SHP77 treated with DMSO at 0.1 percent for 48 hours (cell line): ENCODE data around the gene SRSF12.
"Not testable (repeated sequence)": the region's sequence is repeated elsewhere in the genome, so short reads cannot be mapped to it uniquely, and the experiment has no call there.

Experiments used
- DNase-seq: peaks from one replicate; lab custom pipeline; 2025; lab: John Stamatoyannopoulos, UW

The SRSF12 gene

DNA sequence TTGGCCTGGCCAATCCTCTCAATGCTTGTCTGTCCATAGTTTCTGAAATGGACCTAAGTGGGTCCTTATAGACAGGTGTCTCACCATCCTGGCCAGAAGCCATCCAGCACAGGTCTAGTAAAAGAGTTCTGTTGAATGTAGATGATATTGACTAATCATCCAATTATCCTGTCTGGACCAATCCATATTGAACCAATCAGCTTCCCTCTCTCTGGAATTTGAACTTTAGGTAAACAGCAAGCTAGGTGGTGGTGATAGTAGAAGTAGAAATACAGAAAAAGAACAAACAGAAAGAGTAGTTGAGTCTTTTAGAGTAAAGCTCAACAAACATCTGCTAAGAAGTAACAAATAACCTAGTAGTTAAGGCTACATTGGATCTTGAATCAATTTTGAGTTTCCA, 46.8 kb downstream of the SRSF12 start:
- no peak for DNase-seq

GRCh38 chr6:89069536-89070163, 48.2 kb downstream of the SRSF12 start:
- no peak for DNase-seq

GRCh38 chr6:89068695-89069094, 49.2 kb downstream of the SRSF12 start:
- no peak for DNase-seq

DNA sequence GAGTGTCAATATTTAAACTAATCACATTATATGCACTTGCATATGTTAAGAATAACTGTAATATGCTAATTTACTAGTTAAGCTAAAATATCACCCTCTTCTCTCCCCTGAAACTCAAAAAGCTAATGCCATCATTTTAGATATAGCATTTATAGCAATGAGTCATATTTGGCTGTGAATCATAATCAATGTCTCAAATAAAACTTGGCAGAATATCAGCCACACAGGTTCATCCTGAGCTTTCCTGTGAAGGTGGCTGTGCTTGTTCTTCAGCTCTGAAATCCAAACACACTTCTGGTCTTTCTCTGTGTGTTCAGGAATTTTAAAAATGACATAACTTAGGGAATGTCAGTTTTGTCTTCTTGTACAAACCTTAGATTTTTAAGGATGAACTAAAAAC, 50.1 kb downstream of the SRSF12 start:
- no peak for DNase-seq

DNA sequence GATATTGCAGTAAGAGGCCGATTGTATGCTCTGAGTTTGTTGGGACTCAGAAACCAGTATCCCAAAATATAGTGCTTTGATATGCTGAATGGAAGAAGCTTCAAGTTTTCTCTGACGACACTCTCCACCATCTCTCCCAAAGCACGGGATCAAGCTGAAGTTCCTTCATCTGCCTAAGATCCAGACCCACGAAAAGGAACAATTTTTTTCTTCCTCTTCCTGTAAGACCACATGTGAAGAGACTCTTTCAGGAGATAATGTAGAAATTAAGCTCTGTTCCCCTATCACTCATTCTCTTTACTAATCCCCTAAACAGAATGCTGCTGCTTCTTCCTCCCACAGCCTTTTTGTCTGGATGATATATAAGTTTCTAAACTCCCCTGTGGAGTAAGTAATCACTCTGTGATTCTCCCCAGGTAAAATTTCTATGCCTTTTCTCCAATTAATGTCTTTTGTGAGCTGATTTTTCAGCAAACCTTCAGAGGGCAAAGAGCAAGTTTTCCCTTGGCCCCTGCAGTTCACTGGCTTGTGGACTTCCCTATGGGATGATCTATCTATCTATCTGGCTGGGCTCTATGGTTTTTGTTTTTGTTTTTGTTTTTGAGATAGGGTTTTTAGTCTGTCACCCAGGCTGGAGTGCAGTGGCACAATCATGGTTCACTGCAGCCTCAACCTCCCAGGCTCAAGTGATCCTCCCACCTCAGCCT, 50.8 kb downstream of the SRSF12 start:
- DNase-seq, result no peak

DNA sequence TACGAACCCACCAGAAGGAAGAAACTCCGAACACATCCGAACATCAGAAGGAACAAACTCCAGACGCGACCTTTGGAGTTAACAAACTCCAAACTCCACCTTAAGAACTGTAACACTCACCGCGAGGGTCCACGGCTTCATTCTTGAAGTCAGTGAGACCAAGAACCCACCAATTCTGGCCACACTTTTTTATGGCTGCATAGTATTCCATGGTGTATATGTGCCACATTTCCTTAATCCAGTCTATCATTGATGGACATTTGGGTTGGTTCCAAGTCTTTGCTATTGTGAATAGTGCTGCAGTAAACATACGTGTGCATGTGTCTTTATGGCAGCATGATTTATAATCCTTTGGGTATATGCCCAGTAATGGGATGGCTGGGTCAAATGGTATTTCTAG, 51.8 kb downstream of the SRSF12 start:
- not testable (repeated sequence) for DNase-seq

DNA sequence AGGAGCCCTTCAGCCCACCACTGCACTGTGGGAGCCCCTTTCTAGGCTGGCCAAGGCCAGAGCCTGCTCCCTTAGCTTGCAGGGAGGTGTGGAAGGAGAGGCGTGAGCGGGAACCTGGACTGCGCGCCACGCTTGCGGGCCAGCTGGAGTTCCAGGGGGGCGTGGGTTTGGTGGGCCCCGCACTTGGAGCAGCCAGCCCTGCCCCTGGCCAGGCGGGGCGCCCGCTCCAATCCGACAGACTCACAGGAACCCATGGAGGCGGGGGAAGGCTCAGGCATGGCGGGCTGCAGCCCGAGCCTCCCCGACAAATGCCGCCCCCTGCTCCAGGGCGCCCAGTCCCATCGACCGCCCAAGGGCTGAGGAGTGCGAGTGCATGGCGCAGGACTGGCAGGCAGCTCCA, 52.9 kb downstream of the SRSF12 start:
- not testable (repeated sequence) for DNase-seq

DNA sequence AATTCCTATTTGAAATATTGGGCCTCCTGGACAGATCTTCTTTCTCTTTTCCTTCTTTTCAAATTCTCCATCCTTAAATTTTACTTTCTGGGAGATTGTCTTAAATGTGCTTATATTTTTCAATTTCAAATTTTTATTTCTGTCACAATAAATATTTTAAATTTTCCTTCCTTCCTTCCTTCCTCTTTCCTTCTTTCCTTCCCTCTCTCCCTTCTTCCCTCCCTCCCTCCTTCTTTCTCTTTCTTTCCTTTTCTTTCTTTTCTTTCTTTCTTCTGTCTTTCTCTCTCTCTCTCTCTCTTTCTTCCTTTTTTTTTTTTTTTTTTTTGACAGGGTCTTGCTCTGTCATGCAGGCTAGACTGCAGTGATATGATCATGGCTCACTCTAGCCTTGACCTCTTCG, 54.0 kb downstream of the SRSF12 start:
- no peak for DNase-seq

DNA sequence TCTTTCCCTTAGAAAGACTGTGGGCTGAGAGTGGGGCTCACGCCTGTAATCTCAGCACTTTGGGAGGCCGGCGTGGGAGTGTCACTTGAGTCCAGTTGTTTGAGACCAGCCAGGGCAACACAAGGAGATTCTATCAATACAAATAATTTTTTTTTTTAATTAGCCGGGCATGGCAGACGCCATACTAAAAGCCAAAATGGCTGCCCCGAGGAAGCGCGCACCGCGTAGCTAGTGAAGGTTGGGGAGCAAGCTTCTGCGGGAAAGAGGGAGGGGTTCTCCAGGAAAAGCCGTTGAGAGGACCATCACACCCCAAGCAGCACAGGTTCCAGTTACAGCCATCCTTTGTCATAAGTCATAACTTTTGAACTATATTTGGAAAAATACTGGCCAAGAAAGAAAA, 58.6 kb downstream of the SRSF12 start:
- DNase-seq, result no peak

DNA sequence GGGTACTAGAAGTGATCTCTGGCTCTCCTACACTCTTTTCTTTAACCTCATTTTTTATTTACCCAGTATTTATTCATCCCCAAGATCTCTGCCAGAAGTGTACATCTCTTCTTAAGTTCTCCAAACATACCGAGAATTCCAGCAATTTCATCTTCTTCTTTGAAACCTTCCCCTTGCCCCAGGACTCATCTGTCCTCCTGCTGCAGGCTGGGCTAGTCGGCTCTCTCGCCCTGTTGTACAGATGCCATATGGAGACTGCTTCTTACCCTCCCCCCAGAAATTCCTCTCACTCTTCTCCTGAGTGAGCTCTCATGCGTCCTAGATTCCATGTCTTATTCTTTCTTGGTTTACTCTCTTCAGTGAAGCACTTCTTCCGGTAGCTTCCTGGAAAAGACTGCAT, 59.2 kb downstream of the SRSF12 start:
- DNase-seq, result no peak

- DNase-seq, result no peak
Measured at GRCh38 chr6:89057759-89058158, 60.1 kb downstream of the SRSF12 start.

DNA sequence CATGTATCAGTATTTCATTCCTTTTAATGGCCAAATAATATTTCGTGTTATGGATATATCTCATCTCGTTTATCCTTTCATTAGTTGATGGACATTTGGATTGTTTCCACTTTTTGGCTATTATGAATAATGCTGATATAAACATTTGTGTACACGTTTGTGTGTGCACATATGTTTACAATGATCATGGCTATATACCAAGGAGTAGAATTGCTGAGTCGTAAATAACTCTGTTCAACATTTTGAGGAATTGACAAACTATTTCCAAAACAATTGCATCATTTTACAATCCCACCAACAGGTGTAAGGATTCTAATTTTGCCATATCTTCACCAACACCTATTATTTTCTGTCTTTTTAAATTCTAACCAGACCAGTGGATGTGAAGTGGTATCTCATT, 63.7 kb downstream of the SRSF12 start:
- DNase-seq, result no peak

DNA sequence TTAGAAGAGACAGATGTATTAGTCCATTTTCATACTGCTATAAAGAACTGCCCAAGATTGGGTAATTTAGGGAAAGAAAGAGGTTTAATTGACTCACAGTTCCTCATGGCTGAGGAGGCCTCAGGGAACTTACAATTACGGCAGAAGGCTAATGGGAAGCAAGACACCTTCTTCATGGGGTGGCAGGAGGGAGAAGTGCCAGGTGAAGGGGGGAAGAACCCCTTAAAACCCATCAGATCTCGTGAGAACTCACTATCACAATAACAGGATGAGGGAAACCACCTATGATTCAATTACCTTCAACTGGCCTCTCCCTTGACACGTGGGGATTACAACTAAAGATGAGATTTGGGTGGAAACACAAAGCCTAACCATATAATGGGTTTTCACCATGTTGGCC, 66.2 kb downstream of the SRSF12 start:
- no peak for DNase-seq

DNA sequence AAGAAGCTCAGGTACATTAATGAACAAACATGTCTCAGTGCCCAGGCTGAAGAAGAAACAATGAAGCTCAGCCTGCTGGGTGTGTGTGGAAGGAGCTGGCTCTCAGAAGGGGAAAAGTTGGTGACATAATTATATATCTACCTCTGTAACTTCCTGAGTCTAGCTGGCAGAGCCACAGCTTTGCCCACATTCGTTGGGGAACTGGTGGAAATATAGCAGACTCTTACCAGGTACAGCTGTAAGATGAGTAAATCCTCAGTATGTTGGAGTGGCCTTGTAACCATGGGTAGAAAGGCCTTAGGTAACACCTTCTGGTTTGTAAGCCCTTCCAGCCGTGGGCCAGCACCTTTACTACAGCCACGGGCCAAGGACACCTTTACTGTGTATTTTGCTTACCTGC, 67.2 kb downstream of the SRSF12 start:
- no peak for DNase-seq

- DNase-seq, result no peak
Measured at GRCh38 chr6:89050155-89050554, 67.7 kb downstream of the SRSF12 start.

- DNase-seq, result no peak
Measured at GRCh38 chr6:89048985-89049384, 68.9 kb downstream of the SRSF12 start.

DNA sequence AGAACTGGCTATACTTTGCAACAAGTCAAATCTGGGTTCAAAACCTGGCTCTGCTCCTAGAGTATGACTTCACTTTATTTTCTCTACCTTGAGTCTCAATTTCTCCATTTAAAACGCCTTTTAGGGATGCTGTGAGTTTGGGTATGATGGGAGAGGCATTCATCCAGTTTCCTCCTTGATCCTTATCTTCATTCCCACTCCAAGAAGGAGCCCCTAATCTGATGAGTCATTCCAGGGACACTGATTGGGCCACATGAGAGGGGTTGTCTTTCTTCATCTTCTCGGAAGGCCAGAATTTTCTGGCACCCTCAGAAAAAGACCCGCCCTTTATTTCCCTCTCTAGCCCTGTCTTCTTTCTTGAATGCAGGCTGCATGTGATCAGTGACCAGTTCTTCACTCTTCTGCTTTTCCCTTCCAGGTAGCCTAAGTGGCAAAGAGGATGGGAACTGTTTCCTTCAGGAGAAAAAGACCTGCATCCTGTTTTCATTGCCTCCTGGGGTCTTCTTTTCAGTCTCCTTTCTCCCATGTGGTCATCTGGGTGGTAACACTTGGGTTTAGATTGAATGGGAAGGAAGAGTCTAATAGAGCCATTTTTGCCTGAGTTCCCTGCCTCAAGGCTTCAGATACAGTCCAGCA, 69.5 kb downstream of the SRSF12 start:
- DNase-seq, result no peak

DNA sequence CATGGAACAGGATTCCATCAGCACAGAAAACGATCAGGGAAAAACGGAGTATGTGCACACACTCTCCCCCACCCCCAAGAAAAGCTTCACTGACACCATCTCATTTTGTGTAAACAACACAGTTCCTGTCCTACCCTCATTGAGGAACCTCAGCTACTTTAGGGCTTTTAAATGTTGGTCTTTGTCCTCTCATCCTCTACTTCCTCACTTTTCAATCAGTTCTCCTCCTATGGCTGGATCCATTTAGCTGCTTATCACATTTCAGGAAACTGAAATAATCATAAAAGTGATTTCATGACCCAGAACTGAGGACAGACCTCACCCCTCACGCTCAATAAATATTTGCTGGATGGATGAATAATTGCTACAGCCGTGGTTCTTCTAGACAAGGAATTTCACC, 70.4 kb downstream of the SRSF12 start:
- no peak for DNase-seq
